Measurements from ENCODE around the gene C9orf50.

Gene C9orf50

GRCh38 chr9:129620669-129621295 is at the start of gene C9orf50:
C9orf50 (minus strand) TSS chr9:129621101; CDS start chr9:129620574, 527 bp downstream.
- TF ChIP-seq, protein P1, sequence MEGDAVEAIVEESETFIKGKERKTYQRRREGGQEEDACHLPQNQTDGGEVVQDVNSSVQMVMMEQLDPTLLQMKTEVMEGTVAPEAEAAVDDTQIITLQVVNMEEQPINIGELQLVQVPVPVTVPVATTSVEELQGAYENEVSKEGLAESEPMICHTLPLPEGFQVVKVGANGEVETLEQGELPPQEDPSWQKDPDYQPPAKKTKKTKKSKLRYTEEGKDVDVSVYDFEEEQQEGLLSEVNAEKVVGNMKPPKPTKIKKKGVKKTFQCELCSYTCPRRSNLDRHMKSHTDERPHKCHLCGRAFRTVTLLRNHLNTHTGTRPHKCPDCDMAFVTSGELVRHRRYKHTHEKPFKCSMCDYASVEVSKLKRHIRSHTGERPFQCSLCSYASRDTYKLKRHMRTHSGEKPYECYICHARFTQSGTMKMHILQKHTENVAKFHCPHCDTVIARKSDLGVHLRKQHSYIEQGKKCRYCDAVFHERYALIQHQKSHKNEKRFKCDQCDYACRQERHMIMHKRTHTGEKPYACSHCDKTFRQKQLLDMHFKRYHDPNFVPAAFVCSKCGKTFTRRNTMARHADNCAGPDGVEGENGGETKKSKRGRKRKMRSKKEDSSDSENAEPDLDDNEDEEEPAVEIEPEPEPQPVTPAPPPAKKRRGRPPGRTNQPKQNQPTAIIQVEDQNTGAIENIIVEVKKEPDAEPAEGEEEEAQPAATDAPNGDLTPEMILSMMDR (IDR thresholded peaks at IDR 0.05; ENCODE audit: insufficient read depth, low read length, poor library complexity, severe bottlenecking): no peak
- H3K4me3 ChIP-seq (replicated peaks; ENCODE audit: low read depth, low read length): no peak within 1 kb of the TSS
- no peaks in the 10 kb centered on the region; the same call in 1 of the 2 replicates for H3K27me3 ChIP-seq (replicated peaks; ENCODE audit: control insufficient read depth, insufficient read depth, low read length)
- no peak for DNase-seq (ENCODE audit: extremely low read depth, insufficient read length)
- H3K36me3 ChIP-seq (ENCODE audit: control insufficient read depth, insufficient read depth, low read length): no peaks in the 10 kb centered on the region

DNA sequence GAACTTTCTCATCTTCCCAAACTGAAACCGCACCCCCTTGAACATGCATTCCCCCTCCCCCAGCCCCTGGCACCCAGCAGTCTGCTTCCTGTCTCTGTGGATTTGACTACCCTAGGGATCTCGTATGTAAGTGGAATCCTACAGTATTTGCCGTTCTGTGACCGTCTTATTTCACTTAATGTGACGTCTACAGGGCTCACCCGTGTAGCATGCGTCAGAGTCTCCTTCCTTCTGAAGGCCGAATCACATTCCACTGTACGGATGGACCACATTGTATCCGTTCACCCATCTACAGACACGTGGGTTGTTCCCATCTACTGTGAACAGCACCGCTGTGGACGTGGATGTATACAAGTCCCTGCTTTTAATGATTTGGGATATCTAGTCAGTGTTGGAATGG is 49.0 kb upstream of the C9orf50 start:
- TF ChIP-seq, protein P1 (IDR thresholded peaks at IDR 0.05; ENCODE audit: insufficient read depth, low read length, poor library complexity, severe bottlenecking): no peak
- Histone ChIP-seq H3K4me3 (replicated peaks; ENCODE audit: low read depth, low read length) (no peak overlapping the region), H3K36me3 (ENCODE audit: control insufficient read depth, insufficient read depth, low read length) (no peaks in the 10 kb centered on the region), H3K27me3 (replicated peaks; ENCODE audit: control insufficient read depth, insufficient read depth, low read length) (peaks cover 2% of the 10 kb centered on the region)
- DNase-seq (ENCODE audit: extremely low read depth, insufficient read length): no peak

DNA sequence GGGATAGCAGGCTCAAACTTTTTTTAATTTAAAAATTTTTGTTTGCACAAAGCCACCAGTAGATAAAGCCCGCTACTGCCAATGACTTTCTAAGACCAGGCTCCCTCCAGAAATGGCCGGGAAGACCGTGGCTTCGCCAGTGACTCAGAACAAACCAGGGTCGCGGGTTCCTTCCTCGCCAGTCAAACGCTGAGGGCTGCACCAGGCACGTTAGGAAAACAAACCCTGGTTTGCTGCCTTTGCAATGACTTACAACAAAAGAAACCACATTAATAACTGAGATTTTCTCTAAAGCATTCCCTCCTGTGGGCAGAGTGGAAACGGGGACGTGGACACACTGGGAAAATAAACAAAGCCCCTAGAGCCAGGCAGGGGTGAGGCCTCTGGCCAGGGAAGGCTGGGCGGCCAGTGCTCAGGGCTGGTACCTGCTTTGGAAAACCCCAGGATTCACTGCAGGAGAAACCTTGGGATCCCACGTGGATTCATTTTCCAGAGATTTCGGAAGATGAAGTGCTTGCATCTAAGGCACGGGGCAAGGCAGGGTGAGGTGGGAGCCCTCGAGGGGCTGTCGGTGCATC is 48.3 kb upstream of the C9orf50 start:
- TF ChIP-seq, protein P1 (IDR thresholded peaks at IDR 0.05; ENCODE audit: insufficient read depth, low read length, poor library complexity, severe bottlenecking): no peak
- Histone ChIP-seq H3K4me3 (replicated peaks; ENCODE audit: low read depth, low read length) (no peak overlapping the region), H3K27me3 (replicated peaks; ENCODE audit: control insufficient read depth, insufficient read depth, low read length) (peaks cover 2% of the 10 kb centered on the region), H3K36me3 (ENCODE audit: control insufficient read depth, insufficient read depth, low read length) (no peaks in the 10 kb centered on the region)
- DNase-seq (ENCODE audit: extremely low read depth, insufficient read length): no peak

- TF ChIP-seq, protein P1 (IDR thresholded peaks at IDR 0.05; ENCODE audit: insufficient read depth, low read length, poor library complexity, severe bottlenecking): no peak
- Histone ChIP-seq H3K27me3 (replicated peaks; ENCODE audit: control insufficient read depth, insufficient read depth, low read length) (peaks cover 2% of the 10 kb centered on the region), H3K4me3 (replicated peaks; ENCODE audit: low read depth, low read length) (no peak overlapping the region), H3K36me3 (ENCODE audit: control insufficient read depth, insufficient read depth, low read length) (no peaks in the 10 kb centered on the region)
- no peak for DNase-seq (ENCODE audit: extremely low read depth, insufficient read length)
These were observed 46.9 kb upstream of the C9orf50 start for GRCh38 chr9:129667850-129668249.

DNA sequence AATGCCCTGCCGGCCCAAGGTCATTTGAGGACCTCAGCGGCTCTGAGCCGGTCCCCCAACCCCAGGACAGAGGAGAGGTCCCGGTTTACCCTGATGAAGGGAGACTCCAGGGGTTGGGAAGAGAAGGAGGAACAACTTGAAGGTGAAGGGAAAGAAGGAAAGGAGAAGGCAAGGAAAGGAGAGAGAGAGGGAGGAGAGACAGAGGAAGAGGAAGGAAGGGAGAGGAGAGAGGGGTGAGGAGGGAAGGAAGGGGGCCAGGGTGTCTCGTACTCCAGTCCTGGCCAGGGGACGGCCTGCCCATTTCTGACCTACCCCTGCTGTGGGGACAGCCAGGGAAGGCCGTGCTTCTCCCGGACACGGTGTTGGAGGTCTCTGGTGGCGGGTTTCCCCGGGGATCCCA is 46.5 kb upstream of the C9orf50 start:
- Histone ChIP-seq H3K36me3 (ENCODE audit: control insufficient read depth, insufficient read depth, low read length) (no peaks in the 10 kb centered on the region), H3K4me3 (replicated peaks; ENCODE audit: low read depth, low read length) (no peak overlapping the region), H3K27me3 (replicated peaks; ENCODE audit: control insufficient read depth, insufficient read depth, low read length) (peaks cover 2% of the 10 kb centered on the region)
- no peak for DNase-seq (ENCODE audit: extremely low read depth, insufficient read length)
- TF ChIP-seq, protein P1 (IDR thresholded peaks at IDR 0.05; ENCODE audit: insufficient read depth, low read length, poor library complexity, severe bottlenecking): no peak
